ENCODE measurements around the gene RGL1.

DNA sequence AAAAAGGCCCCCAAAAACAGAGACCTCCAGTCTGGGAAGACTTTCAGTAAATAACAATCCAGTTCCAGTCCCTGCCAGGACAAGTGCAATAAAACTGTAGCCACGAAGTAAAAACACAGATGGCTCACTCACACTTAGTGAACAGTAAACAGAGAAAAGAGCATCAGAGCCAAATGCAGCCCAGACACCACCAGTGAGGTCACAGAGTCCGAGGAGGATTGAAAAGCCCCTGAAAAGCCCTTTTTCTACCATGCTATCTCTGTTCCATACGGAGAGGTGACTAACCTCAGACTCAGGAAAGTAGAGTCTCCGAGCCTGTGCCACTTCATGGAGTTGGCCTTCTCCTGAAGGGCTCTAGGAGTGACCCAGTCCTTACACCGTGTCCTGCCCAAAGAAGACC is 148.1 kb downstream of the RGL1 start:
- no peak for TF ChIP-seq EZH2 (IDR thresholded peaks at IDR 0.05; ENCODE audit: borderline replicate concordance, low read depth, low read length, poor library complexity, severe bottlenecking)
- TF ChIP-seq CTCF (conservative IDR thresholded peaks at IDR 0.05; ENCODE audit: low read depth, low read length), result no peak

Measured in A673 (cell line).